Measurements from ENCODE around the gene CYS1. TPM values are rescaled to one million over a fixed set of nuclear protein-coding genes. Genes with fewer than 3 reads are reported as not detected.

Gene CYS1, protein sequence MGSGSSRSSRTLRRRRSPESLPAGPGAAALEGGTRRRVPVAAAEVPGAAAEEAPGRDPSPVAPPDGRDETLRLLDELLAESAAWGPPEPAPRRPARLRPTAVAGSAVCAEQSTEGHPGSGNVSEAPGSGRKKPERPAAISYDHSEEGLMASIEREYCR
- under 1 TPM; 0.60 to 0.93 TPM for total RNA-seq
- polyA plus RNA-seq (ENCODE audit: insufficient read length in 6 of 6) = 10 to 100 TPM; 14.0 to 18.8 (median 16.9) TPM
- long read RNA-seq, donor 1, transcript CYS1-201 (3 exons, 2,738 nt) = major isoform, 13 of 13 reads
- long read RNA-seq, donor 1, partial matches to known transcripts = 0 of 13 reads
- long read RNA-seq, donor 1, other reads (novel, unspliced or antisense) = 0 of 13 reads
- long read RNA-seq, donor 2, transcript CYS1-201 (3 exons, 2,738 nt) = major isoform, 11 of 11 reads
- long read RNA-seq, donor 2, partial matches to known transcripts = 0 of 11 reads
- long read RNA-seq, donor 2, other reads (novel, unspliced or antisense) = 0 of 11 reads
- long read RNA-seq, donor 3, transcript CYS1-201 (3 exons, 2,738 nt) = major isoform, 5 of 5 reads
- long read RNA-seq, donor 3, partial matches to known transcripts = 0 of 5 reads
- long read RNA-seq, donor 3, other reads (novel, unspliced or antisense) = 0 of 5 reads
- long read RNA-seq, donor 4 = 0 reads
- long read RNA-seq, donor 5, transcript CYS1-201 (3 exons, 2,738 nt) = major isoform, 14 of 14 reads
- long read RNA-seq, donor 5, partial matches to known transcripts = 0 of 14 reads
- long read RNA-seq, donor 5, other reads (novel, unspliced or antisense) = 0 of 14 reads
- long read RNA-seq, donor 6, transcript CYS1-201 (3 exons, 2,738 nt) = major isoform, 11 of 11 reads
- long read RNA-seq, donor 6, partial matches to known transcripts = 0 of 11 reads
- long read RNA-seq, donor 6, other reads (novel, unspliced or antisense) = 0 of 11 reads
- long read RNA-seq, donor 7, transcript CYS1-201 (3 exons, 2,738 nt) = major isoform, 5 of 5 reads
- long read RNA-seq, donor 7, partial matches to known transcripts = 0 of 5 reads
- long read RNA-seq, donor 7, other reads (novel, unspliced or antisense) = 0 of 5 reads
- long read RNA-seq, donor 8, transcript CYS1-201 (3 exons, 2,738 nt) = major isoform, 8 of 8 reads
- long read RNA-seq, donor 8, partial matches to known transcripts = 0 of 8 reads
- long read RNA-seq, donor 8, other reads (novel, unspliced or antisense) = 0 of 8 reads
- long read RNA-seq, donor 9 = 0 reads
- long read RNA-seq, donor 10 = 0 reads
- long read RNA-seq, donor 11, partial matches to known transcripts = 0 of 2 reads
- long read RNA-seq, donor 11, other reads (novel, unspliced or antisense) = 0 of 2 reads
- long read RNA-seq, donor 12, transcript CYS1-201 (3 exons, 2,738 nt) = major isoform, 7 of 7 reads
- long read RNA-seq, donor 12, partial matches to known transcripts = 0 of 7 reads
- long read RNA-seq, donor 12, other reads (novel, unspliced or antisense) = 0 of 7 reads

DNA sequence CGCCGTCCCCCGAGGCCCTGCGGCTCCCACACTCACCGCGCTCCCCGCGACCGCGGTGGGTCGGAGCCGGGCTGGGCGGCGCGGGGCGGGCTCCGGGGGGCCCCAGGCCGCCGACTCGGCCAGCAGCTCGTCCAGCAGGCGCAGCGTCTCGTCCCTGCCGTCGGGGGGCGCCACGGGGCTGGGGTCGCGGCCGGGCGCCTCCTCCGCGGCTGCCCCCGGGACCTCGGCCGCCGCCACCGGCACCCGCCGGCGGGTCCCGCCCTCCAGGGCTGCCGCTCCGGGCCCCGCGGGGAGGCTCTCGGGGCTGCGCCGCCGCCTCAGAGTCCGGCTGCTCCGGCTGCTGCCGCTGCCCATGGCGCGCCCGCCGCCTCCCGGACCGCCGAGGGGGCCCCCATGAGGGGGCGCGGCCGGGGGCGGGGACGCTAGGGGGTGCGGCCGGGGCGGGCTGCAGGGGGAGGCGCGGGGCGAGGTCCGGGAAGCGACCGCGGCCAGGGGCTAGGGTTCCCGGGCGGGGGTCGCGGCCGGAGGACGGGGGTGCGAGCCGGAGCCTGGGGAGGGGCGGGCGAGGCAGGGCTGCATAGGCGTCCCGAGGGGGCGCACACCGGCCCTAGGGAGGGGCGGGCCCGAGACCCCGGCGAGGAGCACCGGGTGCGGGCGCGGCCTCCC, at the start of gene CYS1:
Gene CYS1, minus strand, starts transcription at position 542 of the 666 bp plus-strand sequence. Its CDS starts 188 bp downstream, at position 354.
- Histone ChIP-seq H3K36me3 (no peaks in the 10 kb centered on the region), H3K27ac (peak within 1 kb of the TSS in 1 of 2 donors; percentile 37), H3K9me3 (no peaks in the 10 kb centered on the region), H3K4me1 (peaks cover 6 to 25% of the 10 kb centered on the region in 2 donors), H3K27me3 (peaks cover 35 to 95% of the 10 kb centered on the region in 2 donors), H3K4me3 (peak within 1 kb of the TSS; percentile 27 to 33)
- DNase-seq = peak in 3 of 4 donors; percentile 37 to 81 (median 44)
- intact Hi-C loops (cut with DNase I) = no loop called here
- TF ChIP-seq, protein P1, sequence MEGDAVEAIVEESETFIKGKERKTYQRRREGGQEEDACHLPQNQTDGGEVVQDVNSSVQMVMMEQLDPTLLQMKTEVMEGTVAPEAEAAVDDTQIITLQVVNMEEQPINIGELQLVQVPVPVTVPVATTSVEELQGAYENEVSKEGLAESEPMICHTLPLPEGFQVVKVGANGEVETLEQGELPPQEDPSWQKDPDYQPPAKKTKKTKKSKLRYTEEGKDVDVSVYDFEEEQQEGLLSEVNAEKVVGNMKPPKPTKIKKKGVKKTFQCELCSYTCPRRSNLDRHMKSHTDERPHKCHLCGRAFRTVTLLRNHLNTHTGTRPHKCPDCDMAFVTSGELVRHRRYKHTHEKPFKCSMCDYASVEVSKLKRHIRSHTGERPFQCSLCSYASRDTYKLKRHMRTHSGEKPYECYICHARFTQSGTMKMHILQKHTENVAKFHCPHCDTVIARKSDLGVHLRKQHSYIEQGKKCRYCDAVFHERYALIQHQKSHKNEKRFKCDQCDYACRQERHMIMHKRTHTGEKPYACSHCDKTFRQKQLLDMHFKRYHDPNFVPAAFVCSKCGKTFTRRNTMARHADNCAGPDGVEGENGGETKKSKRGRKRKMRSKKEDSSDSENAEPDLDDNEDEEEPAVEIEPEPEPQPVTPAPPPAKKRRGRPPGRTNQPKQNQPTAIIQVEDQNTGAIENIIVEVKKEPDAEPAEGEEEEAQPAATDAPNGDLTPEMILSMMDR (IDR thresholded peaks at IDR 0.05) = no peak
- peak; percentile 36 for ATAC-seq

DNA sequence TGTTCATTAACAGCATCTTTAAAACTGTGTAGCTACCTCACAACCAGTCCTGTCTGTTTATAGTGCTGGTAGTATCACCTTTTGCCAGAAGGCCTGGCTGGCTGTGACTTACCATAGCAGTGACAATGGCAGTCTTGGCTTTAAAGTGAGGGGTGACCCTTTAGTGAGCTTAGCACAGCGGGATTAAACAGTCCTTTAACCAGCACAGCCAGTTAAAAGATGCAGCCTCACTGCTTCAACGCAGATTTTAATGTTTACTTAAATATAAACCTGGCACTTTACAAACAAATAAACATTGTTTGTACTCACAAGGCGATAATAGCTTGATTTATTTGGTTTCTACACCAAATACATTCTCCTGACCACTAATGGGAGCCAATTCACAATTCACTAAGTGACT, 49.3 kb upstream of the CYS1 start:
- ATAC-seq = no peak
- no peaks in the 10 kb centered on the region for H3K27me3 ChIP-seq
- no peak overlapping the region for H3K27ac ChIP-seq
- DNase-seq = no peak
- no peaks in the 10 kb centered on the region for H3K9me3 ChIP-seq
- H3K4me3 ChIP-seq = no peak overlapping the region
- intact Hi-C loops (cut with DNase I) = loop anchor here in 1 of 2 donors (5.0 kb wide), 1 partner anchor 303 kb away; no protein-coding TSS in a partner anchor
- no peaks in the 10 kb centered on the region for H3K36me3 ChIP-seq
- TF ChIP-seq, protein P1 (IDR thresholded peaks at IDR 0.05) = no peak
- peaks cover 0 to 24% of the 10 kb centered on the region in 2 donors for H3K4me1 ChIP-seq

DNA sequence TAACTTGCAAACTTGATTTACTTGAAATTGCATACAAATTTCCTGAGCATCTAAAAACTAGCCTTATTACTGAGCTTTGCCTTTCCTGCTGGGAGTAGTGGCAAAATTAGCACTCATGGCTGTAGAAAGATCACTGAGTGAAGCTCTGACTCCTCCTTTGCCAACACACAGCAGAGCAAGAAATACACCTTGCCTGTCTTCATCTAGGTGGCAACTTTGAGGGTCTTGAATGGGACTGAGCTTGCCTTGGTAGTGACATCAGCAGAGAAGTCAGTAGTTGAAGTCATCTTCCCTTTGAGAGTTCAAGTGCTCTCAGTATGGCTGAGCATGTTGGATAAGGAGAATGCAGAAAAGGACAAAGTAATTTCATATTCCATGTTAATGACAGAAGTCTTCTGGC, 48.2 kb upstream of the CYS1 start:
- TF ChIP-seq, protein P1 (IDR thresholded peaks at IDR 0.05) = no peak
- Histone ChIP-seq H3K27ac (no peak overlapping the region), H3K4me3 (no peak overlapping the region), H3K36me3 (no peaks in the 10 kb centered on the region), H3K9me3 (no peaks in the 10 kb centered on the region), H3K4me1 (peaks cover 0 to 35% of the 10 kb centered on the region in 2 donors), H3K27me3 (peaks cover 0 to 10% of the 10 kb centered on the region in 2 donors)
- intact Hi-C loops (cut with DNase I) = loop anchor here in 1 of 2 donors (5.0 kb wide), 1 partner anchor 304 kb away; no protein-coding TSS in a partner anchor
- ATAC-seq (no peak), DNase-seq (no peak)

DNA sequence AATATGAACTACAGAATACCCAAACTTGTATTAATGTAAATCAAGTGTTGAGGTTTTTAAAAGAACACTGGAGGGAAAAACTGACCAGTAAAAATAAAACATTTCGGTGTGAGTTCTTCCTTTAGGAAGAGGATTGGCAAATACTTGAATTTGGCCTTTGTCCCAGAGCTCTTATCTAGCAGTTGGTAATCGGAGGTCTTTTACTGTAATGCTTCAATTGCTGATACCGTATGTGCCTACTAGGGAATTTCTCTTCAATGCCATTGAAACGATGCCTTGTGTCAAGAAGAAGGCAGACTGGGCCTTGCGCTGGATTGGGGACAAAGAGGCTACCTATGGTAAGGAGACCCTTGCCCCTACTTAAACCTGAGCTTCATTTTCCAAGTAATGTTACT, 46.4 kb upstream of the CYS1 start:
- Histone ChIP-seq H3K4me3 (no peak overlapping the region), H3K36me3 (no peaks in the 10 kb centered on the region), H3K4me1 (peaks cover 12 to 53% of the 10 kb centered on the region in 2 donors), H3K27ac (no peak overlapping the region), H3K27me3 (peaks cover 0 to 23% of the 10 kb centered on the region in 2 donors), H3K9me3 (no peaks in the 10 kb centered on the region)
- ATAC-seq (peak; percentile 2), DNase-seq (peak in 1 of 4 donors; percentile 77)
- TF ChIP-seq, protein P1 (IDR thresholded peaks at IDR 0.05) = no peak
- intact Hi-C loops (cut with DNase I) = loop anchor here in 1 of 2 donors (5.0 kb wide), 1 partner anchor 306 kb away; no protein-coding TSS in a partner anchor

All from left lung (tissue), 14 donors.